Peyer's patch (tissue), 4 donors: Measurements from ENCODE around the gene SLAMF8.

ENCODE experiments used
- CTCF ChIP-seq, 6 experiments: fragments of 450-650 bp in 4 of 6; fragments of 200-600 bp in 2 of 6; sonication (generic) in 1 of 6; IDR thresholded peaks; one replicate each; pipeline ENCODE4 v1.5.1; 2017 to 2019; ENCODE audit warnings: antibody characterized with exemption in 6 of 6, mild to moderate bottlenecking in 3 of 6, moderate library complexity in 1 of 6
- POLR2A ChIP-seq, 2 donors: fragments of 450-650 bp; IDR thresholded peaks; one replicate each; pipeline ENCODE4 v1.5.1; 2017; ENCODE audit warnings: antibody characterized with exemption in 2 of 2, mild to moderate bottlenecking in 2 of 2, moderate library complexity in 2 of 2

DNA sequence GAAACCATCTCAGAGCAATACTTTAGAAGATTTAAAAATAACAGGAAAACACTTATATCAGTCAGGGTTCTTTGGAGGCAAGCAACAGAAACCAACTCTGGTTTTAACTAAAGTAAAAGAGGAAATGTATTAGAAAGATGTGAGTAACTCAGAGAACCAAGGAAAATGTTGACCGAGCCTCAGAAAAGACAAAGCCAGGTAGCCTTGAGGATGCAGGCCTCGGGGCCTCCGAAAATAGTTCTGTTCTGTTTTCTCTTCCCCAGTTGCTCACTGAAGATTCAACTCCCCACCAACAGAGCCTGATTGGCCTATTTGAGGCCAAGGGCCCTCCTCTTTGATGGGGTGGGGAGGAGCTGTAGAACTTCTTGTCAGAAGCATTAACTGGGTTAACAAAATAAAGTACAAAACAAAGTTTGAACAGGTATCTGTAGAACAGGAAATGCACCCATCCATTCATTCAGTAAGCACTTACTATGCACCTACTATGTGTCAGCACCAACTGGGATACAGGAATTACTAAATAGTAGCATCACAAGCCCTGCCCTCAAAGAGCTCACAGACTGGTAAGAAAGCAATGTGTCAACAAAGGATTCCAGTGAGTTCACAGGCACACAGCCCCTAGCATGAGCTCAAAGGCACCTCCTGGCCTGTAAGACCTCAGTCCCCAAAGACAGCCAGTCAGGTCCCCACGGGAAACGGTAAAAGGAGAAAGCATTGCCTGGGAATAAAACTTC is 12.6 kb downstream of the SLAMF8 start:
- TF ChIP-seq CTCF (IDR thresholded peaks at IDR 0.05): no peak
- no peak for TF ChIP-seq POLR2A (IDR thresholded peaks at IDR 0.05)
